SK-N-SH (cell line): ENCODE measurements around the gene OR5A2. TPM values are rescaled to one million over a fixed set of nuclear protein-coding genes. Genes with fewer than 3 reads are reported as not detected.

Experiments used
- CTCF ChIA-PET: fragments of 300-600, 350-600 bp; formaldehyde crosslinking; extraction: SDS; loops from one replicate; lab custom pipeline; 2021; lab: Yijun Ruan, JAX
- POLR2A ChIA-PET: fragments of 350-600 bp; sonication (Branson Sonifier 250); formaldehyde crosslinking; extraction: SDS; loops from one replicate; lab custom pipeline; 2020; ENCODE audit warnings: antibody characterized with exemption, inconsistent platforms; lab: Yijun Ruan, JAX
- DNase-seq: peaks from one replicate; pipeline ENCODE4 v3.0.0; 2012
- H2AFZ ChIP-seq: fragments of 200-600 bp; sonication (generic); 2 replicates; pipeline ENCODE4 v1.8.1; 2016; ENCODE audit warnings: antibody characterized with exemption, mild to moderate bottlenecking, low read depth
- H3F3A ChIP-seq: fragments of 200-600 bp; sonication (generic); replicated peaks from 2 replicates; pipeline ENCODE3; 2016; ENCODE audit warnings: antibody characterized with exemption, mild to moderate bottlenecking; ENCODE audit not compliant: insufficient read depth
- H3K27ac ChIP-seq, 2 experiments: fragments of 200-500 bp in 1 of 2; fragments of 200-600 bp in 1 of 2; sonication (Bioruptor generic) in 1 of 2; sonication (generic), shearing (Covaris generic) in 1 of 2; 2 replicates each; pipeline versions ENCODE4 v1.5.1 to v1.6.1; 2014 to 2016; ENCODE audit warnings: low read depth in 2 of 2, inconsistent platforms in 1 of 2, low read length in 1 of 2, mild to moderate bottlenecking in 1 of 2, mixed read lengths in 1 of 2
- H3K27me3 ChIP-seq: fragments of 200-600 bp; sonication (generic), shearing (Covaris generic); 2 replicates; pipeline ENCODE4 v1.6.1; 2016; ENCODE audit warnings: mixed run types; ENCODE audit not compliant: insufficient read depth
- H3K36me3 ChIP-seq, 2 experiments: fragments of 200-500 bp in 1 of 2; fragments of 200-600 bp in 1 of 2; sonication (Bioruptor generic) in 1 of 2; sonication (generic) in 1 of 2; replicated peaks in 1 of 2; 2 replicates each; pipeline versions ENCODE3 to v1.5.1; 2014 to 2016; ENCODE audit warnings: low read length in 1 of 2, mild to moderate bottlenecking in 1 of 2; ENCODE audit not compliant: insufficient read depth in 2 of 2, control insufficient read depth in 1 of 2
- H3K4me1 ChIP-seq, 2 experiments: fragments of 200-500 bp in 1 of 2; fragments of 200-600 bp in 1 of 2; sonication (Bioruptor generic) in 1 of 2; sonication (generic), shearing (Covaris generic) in 1 of 2; 2 replicates each; pipeline versions ENCODE4 v1.5.1 to v1.6.1; 2014 to 2016; ENCODE audit warnings: low read depth in 1 of 2, low read length in 1 of 2, mixed run types in 1 of 2; ENCODE audit not compliant: insufficient read depth in 2 of 2, control insufficient read depth in 1 of 2
- H3K4me2 ChIP-seq: fragments of 200-600 bp; sonication (generic), shearing (Covaris generic); 2 replicates; pipeline ENCODE4 v1.6.1; 2017; ENCODE audit warnings: mixed run types
- H3K4me3 ChIP-seq, 2 experiments: fragments of 200-500 bp in 1 of 2; fragments of 200-600 bp in 1 of 2; sonication (Bioruptor generic) in 1 of 2; sonication (generic), shearing (Covaris generic) in 1 of 2; 2 replicates each; pipeline versions ENCODE4 v1.5.1 to v1.8.1; 2014 to 2016; ENCODE audit warnings: low read depth in 2 of 2, inconsistent platforms in 1 of 2, low read length in 1 of 2, mild to moderate bottlenecking in 1 of 2, mixed read lengths in 1 of 2, moderate library complexity in 1 of 2
- H3K79me2 ChIP-seq: fragments of 200-600 bp; sonication (generic); 2 replicates; pipeline ENCODE4 v1.8.1; 2017; ENCODE audit warnings: mild to moderate bottlenecking; ENCODE audit not compliant: insufficient read depth
- H3K9ac ChIP-seq: fragments of 200-600 bp; sonication (generic); 2 replicates; pipeline ENCODE4 v1.6.1; 2017; ENCODE audit warnings: mixed run types
- H3K9me2 ChIP-seq: fragments of 200-600 bp; sonication (generic); 2 replicates; pipeline ENCODE4 v1.6.1; 2017; ENCODE audit warnings: mixed run types
- H3K9me3 ChIP-seq: fragments of 200-600 bp; sonication (generic); 2 replicates; pipeline ENCODE4 v1.6.1; 2017; ENCODE audit warnings: mixed run types, mild to moderate bottlenecking, moderate library complexity
- H4K20me1 ChIP-seq: fragments of 200-600 bp; sonication (generic); 2 replicates; pipeline ENCODE4 v1.6.1; 2017; ENCODE audit warnings: mild to moderate bottlenecking, mixed run types; ENCODE audit not compliant: insufficient read depth
- ELF1 ChIP-seq: IDR thresholded peaks from 2 replicates; pipeline ENCODE4 v1.4.0; 2012
- EZH2phosphoT487 ChIP-seq: fragments of 200-600 bp; sonication (generic); IDR thresholded peaks from 2 replicates; pipeline ENCODE4 v1.6.1; 2017; ENCODE audit warnings: low read depth, mixed run types, mild to moderate bottlenecking, antibody characterized with exemption, moderate library complexity, borderline replicate concordance
- FOSL2 ChIP-seq: IDR thresholded peaks from 2 replicates; pipeline ENCODE4 v1.4.0; 2012; ENCODE audit warnings: low read depth, mild to moderate bottlenecking, moderate library complexity, borderline replicate concordance
- FOXM1 ChIP-seq: IDR thresholded peaks from 2 replicates; pipeline ENCODE4 v1.4.0; 2012; ENCODE audit warnings: low read depth, mild to moderate bottlenecking
- MXI1 ChIP-seq: IDR thresholded peaks from 2 replicates; pipeline ENCODE4 v1.6.1; 2012; ENCODE audit warnings: mild to moderate bottlenecking, low read depth, low read length, improper control_type of control experiment
- NRF1 ChIP-seq: IDR thresholded peaks from 2 replicates; pipeline ENCODE4 v1.6.1; 2012; ENCODE audit warnings: low read depth, mild to moderate bottlenecking, low read length
- POLR2AphosphoS5 ChIP-seq: IDR thresholded peaks from 2 replicates; pipeline ENCODE4 v1.6.1; 2012; ENCODE audit warnings: low read depth, low read length
- RFX5 ChIP-seq: IDR thresholded peaks from 2 replicates; pipeline ENCODE4 v1.6.1; 2012; ENCODE audit warnings: mild to moderate bottlenecking, improper control_type of control experiment, low read length
- RXRA ChIP-seq: IDR thresholded peaks from 2 replicates; pipeline ENCODE4 v1.4.0; 2012; ENCODE audit warnings: low read depth, mild to moderate bottlenecking, borderline replicate concordance
- SMC3 ChIP-seq: IDR thresholded peaks from 2 replicates; pipeline ENCODE4 v1.6.1; 2012; ENCODE audit warnings: low read depth, low read length, improper control_type of control experiment
- TEAD4 ChIP-seq: IDR thresholded peaks from 2 replicates; pipeline ENCODE4 v1.4.0; 2012; ENCODE audit warnings: mild to moderate bottlenecking, borderline replicate concordance; ENCODE audit not compliant: insufficient read depth
- YY1 ChIP-seq: IDR thresholded peaks from 2 replicates; pipeline ENCODE4 v1.4.0; 2012; ENCODE audit warnings: low read depth, mild to moderate bottlenecking
- polyA plus RNA-seq, 3 experiments: library from polyadenylated mRNA; depleted of rRNA; stranded (reverse); fragments of >200 nt; gene quantifications; 2 replicates each; pipeline ENCODE4 v1.2.3, GENCODE V29; 2012
- TF ChIP-seq, protein P1 (sequence below): fragments of 150-350 bp; IDR thresholded peaks from 2 replicates; pipeline ENCODE4 v1.6.1; 2016; ENCODE audit warnings: mild to moderate bottlenecking, low read depth, low read length
- TF ChIP-seq, protein P2 (sequence below): IDR thresholded peaks from 2 replicates; pipeline ENCODE4 v1.6.1; 2012; ENCODE audit warnings: mild to moderate bottlenecking, low read depth, low read length, moderate library complexity
- TF ChIP-seq, protein P3 (sequence below): IDR thresholded peaks from 2 replicates; pipeline ENCODE4 v1.4.0; 2012; ENCODE audit warnings: low read depth, borderline replicate concordance
- TF ChIP-seq, protein P4 (sequence below): IDR thresholded peaks from 2 replicates; pipeline ENCODE4 v1.4.0; 2012; ENCODE audit warnings: low read depth

The OR5A2 gene
- polyA plus RNA-seq, 1 of the 3 experiments (the other 2 are of a cell fraction): not detected

DNA sequence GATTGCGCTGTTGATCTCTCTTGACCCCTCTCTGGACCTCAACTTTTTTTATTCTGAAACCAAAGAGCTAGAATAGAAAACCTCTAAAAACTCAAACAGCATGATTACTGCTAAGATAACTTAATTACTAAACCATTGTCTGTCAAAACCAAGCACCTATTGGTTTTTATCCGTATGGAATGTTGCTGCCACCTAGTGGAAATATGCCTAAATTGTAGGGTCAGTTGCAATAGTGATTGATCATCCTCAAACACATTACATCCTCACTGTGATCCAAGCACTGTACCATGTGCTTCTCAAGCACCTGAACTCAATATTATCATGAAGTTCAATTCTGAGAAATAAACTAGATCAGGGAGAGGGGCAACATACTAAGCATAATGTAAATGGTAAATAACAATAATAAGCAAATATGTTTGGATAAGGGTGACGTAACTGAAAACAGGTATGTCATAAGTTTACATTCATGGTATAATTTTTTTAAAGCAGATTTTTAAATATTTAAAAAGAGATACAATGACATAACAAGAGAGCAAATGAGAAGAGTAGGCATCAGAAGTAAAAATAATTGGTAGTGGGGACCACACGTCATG, 3.8 kb upstream of the OR5A2 start (continued):
- TF ChIP-seq, protein P1, sequence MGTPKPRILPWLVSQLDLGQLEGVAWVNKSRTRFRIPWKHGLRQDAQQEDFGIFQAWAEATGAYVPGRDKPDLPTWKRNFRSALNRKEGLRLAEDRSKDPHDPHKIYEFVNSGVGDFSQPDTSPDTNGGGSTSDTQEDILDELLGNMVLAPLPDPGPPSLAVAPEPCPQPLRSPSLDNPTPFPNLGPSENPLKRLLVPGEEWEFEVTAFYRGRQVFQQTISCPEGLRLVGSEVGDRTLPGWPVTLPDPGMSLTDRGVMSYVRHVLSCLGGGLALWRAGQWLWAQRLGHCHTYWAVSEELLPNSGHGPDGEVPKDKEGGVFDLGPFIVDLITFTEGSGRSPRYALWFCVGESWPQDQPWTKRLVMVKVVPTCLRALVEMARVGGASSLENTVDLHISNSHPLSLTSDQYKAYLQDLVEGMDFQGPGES: no peak

DNA sequence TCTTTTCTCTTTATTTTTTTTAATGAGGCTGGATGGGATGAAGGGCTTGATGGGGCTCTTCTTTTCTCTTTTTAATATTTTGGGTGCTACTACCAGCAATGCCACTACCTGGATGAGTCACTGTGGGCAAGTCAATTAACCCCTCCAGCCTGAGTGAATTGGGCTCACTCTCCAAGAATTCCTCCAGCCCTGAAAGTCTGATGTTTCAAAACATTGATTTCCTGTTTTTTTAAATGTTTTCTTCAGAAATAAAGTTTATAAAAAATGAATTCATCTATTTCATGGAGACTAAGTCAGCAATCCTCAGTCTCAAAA, 812 bp upstream of the OR5A2 start:
- Histone ChIP-seq H3K27ac (no peak overlapping the region), H3K9me2 (no peaks in the 10 kb centered on the region), H3K4me1 (no peaks in the 10 kb centered on the region), H3K36me3 (no peaks in the 10 kb centered on the region), H3K27me3 (peaks cover 4% of the 10 kb centered on the region; the same call in 1 of the 2 replicates), H4K20me1 (no peaks in the 10 kb centered on the region), H3K9me3 (no peaks in the 10 kb centered on the region), H3K4me3 (no peak overlapping the region), H2AFZ (no peak overlapping the region), H3K79me2 (no peaks in the 10 kb centered on the region), H3F3A (no peaks in the 10 kb centered on the region), H3K4me2 (no peak overlapping the region), H3K9ac (no peak overlapping the region)
- ChIA-PET CTCF (no interaction called here), POLR2A (no interaction called here)
- no peak for DNase-seq
- TF ChIP-seq RFX5 (no peak), EZH2phosphoT487 (no peak), SMC3 (no peak), MXI1 (no peak), ELF1 (no peak), YY1 (no peak), POLR2AphosphoS5 (no peak), NRF1 (no peak), FOSL2 (no peak), TEAD4 (no peak), FOXM1 (no peak), RXRA (no peak)
- TF ChIP-seq, protein P2, sequence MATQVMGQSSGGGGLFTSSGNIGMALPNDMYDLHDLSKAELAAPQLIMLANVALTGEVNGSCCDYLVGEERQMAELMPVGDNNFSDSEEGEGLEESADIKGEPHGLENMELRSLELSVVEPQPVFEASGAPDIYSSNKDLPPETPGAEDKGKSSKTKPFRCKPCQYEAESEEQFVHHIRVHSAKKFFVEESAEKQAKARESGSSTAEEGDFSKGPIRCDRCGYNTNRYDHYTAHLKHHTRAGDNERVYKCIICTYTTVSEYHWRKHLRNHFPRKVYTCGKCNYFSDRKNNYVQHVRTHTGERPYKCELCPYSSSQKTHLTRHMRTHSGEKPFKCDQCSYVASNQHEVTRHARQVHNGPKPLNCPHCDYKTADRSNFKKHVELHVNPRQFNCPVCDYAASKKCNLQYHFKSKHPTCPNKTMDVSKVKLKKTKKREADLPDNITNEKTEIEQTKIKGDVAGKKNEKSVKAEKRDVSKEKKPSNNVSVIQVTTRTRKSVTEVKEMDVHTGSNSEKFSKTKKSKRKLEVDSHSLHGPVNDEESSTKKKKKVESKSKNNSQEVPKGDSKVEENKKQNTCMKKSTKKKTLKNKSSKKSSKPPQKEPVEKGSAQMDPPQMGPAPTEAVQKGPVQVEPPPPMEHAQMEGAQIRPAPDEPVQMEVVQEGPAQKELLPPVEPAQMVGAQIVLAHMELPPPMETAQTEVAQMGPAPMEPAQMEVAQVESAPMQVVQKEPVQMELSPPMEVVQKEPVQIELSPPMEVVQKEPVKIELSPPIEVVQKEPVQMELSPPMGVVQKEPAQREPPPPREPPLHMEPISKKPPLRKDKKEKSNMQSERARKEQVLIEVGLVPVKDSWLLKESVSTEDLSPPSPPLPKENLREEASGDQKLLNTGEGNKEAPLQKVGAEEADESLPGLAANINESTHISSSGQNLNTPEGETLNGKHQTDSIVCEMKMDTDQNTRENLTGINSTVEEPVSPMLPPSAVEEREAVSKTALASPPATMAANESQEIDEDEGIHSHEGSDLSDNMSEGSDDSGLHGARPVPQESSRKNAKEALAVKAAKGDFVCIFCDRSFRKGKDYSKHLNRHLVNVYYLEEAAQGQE: no peak
- TF ChIP-seq, protein P3, sequence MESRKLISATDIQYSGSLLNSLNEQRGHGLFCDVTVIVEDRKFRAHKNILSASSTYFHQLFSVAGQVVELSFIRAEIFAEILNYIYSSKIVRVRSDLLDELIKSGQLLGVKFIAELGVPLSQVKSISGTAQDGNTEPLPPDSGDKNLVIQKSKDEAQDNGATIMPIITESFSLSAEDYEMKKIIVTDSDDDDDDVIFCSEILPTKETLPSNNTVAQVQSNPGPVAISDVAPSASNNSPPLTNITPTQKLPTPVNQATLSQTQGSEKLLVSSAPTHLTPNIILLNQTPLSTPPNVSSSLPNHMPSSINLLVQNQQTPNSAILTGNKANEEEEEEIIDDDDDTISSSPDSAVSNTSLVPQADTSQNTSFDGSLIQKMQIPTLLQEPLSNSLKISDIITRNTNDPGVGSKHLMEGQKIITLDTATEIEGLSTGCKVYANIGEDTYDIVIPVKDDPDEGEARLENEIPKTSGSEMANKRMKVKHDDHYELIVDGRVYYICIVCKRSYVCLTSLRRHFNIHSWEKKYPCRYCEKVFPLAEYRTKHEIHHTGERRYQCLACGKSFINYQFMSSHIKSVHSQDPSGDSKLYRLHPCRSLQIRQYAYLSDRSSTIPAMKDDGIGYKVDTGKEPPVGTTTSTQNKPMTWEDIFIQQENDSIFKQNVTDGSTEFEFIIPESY: no peak
- TF ChIP-seq, protein P4, sequence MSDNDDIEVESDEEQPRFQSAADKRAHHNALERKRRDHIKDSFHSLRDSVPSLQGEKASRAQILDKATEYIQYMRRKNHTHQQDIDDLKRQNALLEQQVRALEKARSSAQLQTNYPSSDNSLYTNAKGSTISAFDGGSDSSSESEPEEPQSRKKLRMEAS: no peak
